GM12878 (cell line): ENCODE data around the gene GIMAP8. TPM values are rescaled to one million over a fixed set of nuclear protein-coding genes. Genes with fewer than 3 reads are reported as not detected.

Experiments
- ATF3 ChIP-seq: IDR thresholded peaks from 2 replicates; pipeline ENCODE4 v1.6.1; 2011; ENCODE audit warnings: low read depth, mild to moderate bottlenecking, low read length, moderate library complexity, borderline replicate concordance; ENCODE audit errors: extremely low read depth
- BACH1 ChIP-seq: fragments of 450-650 bp; IDR thresholded peaks from 2 replicates; pipeline ENCODE4 v1.6.1; 2017; ENCODE audit warnings: mild to moderate bottlenecking, borderline replicate concordance
- BRCA1 ChIP-seq: IDR thresholded peaks from 2 replicates; pipeline ENCODE4 v1.6.1; 2011; ENCODE audit warnings: low read depth, low read length, improper control_type of control experiment
- CREB1 ChIP-seq: IDR thresholded peaks from 2 replicates; pipeline ENCODE4 v1.6.1; 2012; ENCODE audit warnings: low read depth, mild to moderate bottlenecking, inconsistent platforms
- CREM ChIP-seq: IDR thresholded peaks from 2 replicates; pipeline ENCODE4 v1.6.1; 2014; ENCODE audit warnings: antibody characterized with exemption, low read depth
- E2F4 ChIP-seq: IDR thresholded peaks from 2 replicates; pipeline ENCODE4 v1.6.1; 2012; ENCODE audit warnings: low read depth, low read length, improper control_type of control experiment
- EGR1 ChIP-seq, 2 experiments: IDR thresholded peaks; 1 replicate in 1 of 2; 2 replicates in 1 of 2; pipeline ENCODE4 v1.6.1; 2011 to 2012; ENCODE audit warnings: low read depth in 2 of 2, low read length in 2 of 2, borderline replicate concordance in 1 of 2, mild to moderate bottlenecking in 1 of 2, moderate library complexity in 1 of 2
- GABPA ChIP-seq: IDR thresholded peaks from 2 replicates; pipeline ENCODE4 v1.6.1; 2014; ENCODE audit warnings: antibody characterized with exemption, low read depth, mild to moderate bottlenecking, inconsistent platforms
- HDAC2 ChIP-seq: fragments of 200-600 bp; sonication (generic); IDR thresholded peaks from 2 replicates; pipeline ENCODE4 v1.6.1; 2017
- HDAC6 ChIP-seq: fragments of 200-600 bp; sonication (generic); IDR thresholded peaks from one replicate; pipeline ENCODE4 v1.8.0; 2017; ENCODE audit warnings: antibody characterized with exemption; ENCODE audit not compliant: unreplicated experiment
- LARP7 ChIP-seq: fragments of 450-650 bp; IDR thresholded peaks from 2 replicates; pipeline ENCODE4 v1.6.1; 2017; ENCODE audit warnings: mild to moderate bottlenecking
- MTA2 ChIP-seq: fragments of 450-650 bp; IDR thresholded peaks from 2 replicates; pipeline ENCODE4 v1.6.1; 2016; ENCODE audit warnings: low read depth, mild to moderate bottlenecking, moderate library complexity
- MYC ChIP-seq: IDR thresholded peaks from 2 replicates; pipeline ENCODE4 v1.6.1; 2011; ENCODE audit warnings: mild to moderate bottlenecking, low read length, moderate library complexity, inconsistent platforms; ENCODE audit not compliant: insufficient read depth, insufficient replicate concordance, insufficient read length, severe bottlenecking
- NFIC ChIP-seq: IDR thresholded peaks from 2 replicates; pipeline ENCODE4 v1.6.1; 2012; ENCODE audit warnings: low read depth, mild to moderate bottlenecking, inconsistent platforms, low read length, moderate library complexity
- NRF1 ChIP-seq: conservative IDR thresholded peaks from 2 replicates; pipeline ENCODE4 v1.6.1; 2011; ENCODE audit warnings: mild to moderate bottlenecking, low read depth, low read length, improper control_type of control experiment
- PML ChIP-seq: IDR thresholded peaks from 2 replicates; pipeline ENCODE4 v1.6.1; 2012; ENCODE audit warnings: low read length, inconsistent platforms
- POLR2AphosphoS2 ChIP-seq: IDR thresholded peaks from 2 replicates; pipeline ENCODE4 v1.6.1; 2011; ENCODE audit warnings: low read depth, mild to moderate bottlenecking, low read length, improper control_type of control experiment, moderate library complexity
- RELA ChIP-seq: fragments of 450-650 bp; IDR thresholded peaks from 2 replicates; pipeline ENCODE4 v1.8.0; 2014; ENCODE audit warnings: borderline replicate concordance; ENCODE audit not compliant: partially characterized antibody
- SIN3A ChIP-seq: IDR thresholded peaks from 2 replicates; pipeline ENCODE4 v1.6.1; 2012; ENCODE audit warnings: low read depth, low read length, improper control_type of control experiment
- SP1 ChIP-seq: IDR thresholded peaks from one replicate; pipeline ENCODE4 v1.6.1; 2011; ENCODE audit warnings: low read depth, low read length
- SRF ChIP-seq, 2 experiments: IDR thresholded peaks; 2 replicates each; pipeline ENCODE4 v1.6.1; 2011; ENCODE audit warnings: low read depth in 2 of 2, low read length in 2 of 2, mild to moderate bottlenecking in 1 of 2, moderate library complexity in 1 of 2
- TAF1 ChIP-seq: IDR thresholded peaks from 2 replicates; pipeline ENCODE4 v1.6.1; 2011; ENCODE audit warnings: mild to moderate bottlenecking, low read depth, low read length, borderline replicate concordance
- TCF12 ChIP-seq: IDR thresholded peaks from 2 replicates; pipeline ENCODE4 v1.6.1; 2011; ENCODE audit warnings: low read depth, mild to moderate bottlenecking, low read length
- TCF3 ChIP-seq: IDR thresholded peaks from 2 replicates; pipeline ENCODE4 v1.6.1; 2012; ENCODE audit warnings: low read depth, mild to moderate bottlenecking, low read length, borderline replicate concordance; ENCODE audit not compliant: insufficient read depth
- YBX1 ChIP-seq: fragments of 450-650 bp; IDR thresholded peaks from 2 replicates; pipeline ENCODE4 v1.6.1; 2016; ENCODE audit warnings: antibody characterized with exemption
- ZBTB11 ChIP-seq: fragments of 450-650 bp; formaldehyde crosslinking; IDR thresholded peaks from 2 replicates; pipeline ENCODE4 v1.5.0; 2022; ENCODE audit warnings: mild to moderate bottlenecking, missing genetic modification characterization
- ZNF384 ChIP-seq: IDR thresholded peaks from 2 replicates; pipeline ENCODE4 v1.6.1; 2012; ENCODE audit warnings: low read depth, mild to moderate bottlenecking, low read length, improper control_type of control experiment, borderline replicate concordance
- ZSCAN29 ChIP-seq: fragments of 450-650 bp; IDR thresholded peaks from 2 replicates; pipeline ENCODE4 v1.6.1; 2017; ENCODE audit warnings: mild to moderate bottlenecking, moderate library complexity
- polyA plus RNA-seq, 11 experiments: library from polyadenylated mRNA; depleted of rRNA in 4 of 11; unstranded in 6 of 11; stranded (reverse) in 5 of 11; fragments of >200 nt; fragmentation: Nextera tagmentation in 4 of 11; fragmentation: Illumina TruSeq in 1 of 11; extraction: Ambion mirVana in 4 of 11; extraction: Trizol in 1 of 11; gene quantifications; 1 replicate in 1 of 11; 2 replicates in 10 of 11; pipeline versions ENCODE4 v1.2.1 to v1.2.3, GENCODE V29; 2011 to 2016; ENCODE audit warnings: inconsistent platforms in 2 of 11, missing spikeins in 2 of 11, low read depth in 1 of 11
- total RNA-seq, 4 experiments: library from RNA; depleted of rRNA in 3 of 4; stranded (reverse); fragments of >200 nt in 3 of 4; fragmentation: Illumina TruSeq in 1 of 4; extraction: Trizol in 1 of 4; gene quantifications; 2 replicates each; pipeline versions ENCODE4 v1.2.1 to v1.2.3, GENCODE V29; 2013 to 2021

The GIMAP8 gene
- total and polyA plus RNA-seq, 10 of the 15 experiments (the other 5 are each of a cell fraction or from before 2014, with no cell fraction given): 0.66 to 9.7 (median 4.7) TPM

- TF ChIP-seq ATF3 (no peak), SIN3A (peak; percentile 88), YBX1 (no peak), LARP7 (peak; percentile 81), SRF (IDR thresholded peaks at IDR 0.05; ENCODE audit: low read depth in 2 of 2, low read length in 2 of 2) (no peak), NRF1 (no peak), GABPA (no peak), BACH1 (peak; percentile 78; the same call in 1 of the 2 replicates), RELA (peak; percentile 97), ZNF384 (no peak), TCF12 (peak; percentile 88), MTA2 (peak; percentile 86), HDAC2 (no peak), TCF3 (peak; percentile 54), ZBTB11 (CRISPR knock-in tag) (no peak), POLR2AphosphoS2 (0 out of 2 replicates have a peak, but pooled peaks have one; percentile 19), NFIC (peak; percentile 73), TAF1 (no peak), ZSCAN29 (no peak), CREB1 (peak; percentile 48; the same call in 1 of the 2 replicates), EGR1 (IDR thresholded peaks at IDR 0.05; ENCODE audit: borderline replicate concordance in 1 of 2, low read depth in 2 of 2, low read length in 2 of 2) (peak in 1 of 2 experiments; percentile 56; a peak in 1 of 3 replicates), BRCA1 (no peak), E2F4 (no peak), SP1 (peak; percentile 84), CREM (peak; percentile 85), PML (peak; percentile 89; the same call in 1 of the 2 replicates), HDAC6 (no peak), MYC (no peak)
Measured at GRCh38 chr7:150435390-150436073, 14.9 kb upstream of the GIMAP8 start (continued).
